Rectal smooth muscle tissue (tissue), 1 donor: ENCODE results near the gene ZBTB17.

ENCODE experiments used
- H3K27ac ChIP-seq: one replicate; pipeline ENCODE4 v1.7.0; 2013; ENCODE audit warnings: low read depth, low read length, inconsistent platforms
- H3K27me3 ChIP-seq: one replicate; pipeline ENCODE4 v1.7.0; 2013; ENCODE audit warnings: low read length; ENCODE audit not compliant: control insufficient read depth, insufficient read depth
- H3K36me3 ChIP-seq: one replicate; pipeline ENCODE4 v1.7.0; 2013; ENCODE audit warnings: low read length; ENCODE audit not compliant: control insufficient read depth, insufficient read depth
- H3K4me1 ChIP-seq: one replicate; pipeline ENCODE4 v1.7.0; 2013; ENCODE audit warnings: low read length; ENCODE audit not compliant: control insufficient read depth, insufficient read depth
- H3K4me3 ChIP-seq: one replicate; pipeline ENCODE4 v1.7.0; 2013; ENCODE audit warnings: low read length
- H3K9ac ChIP-seq: one replicate; pipeline ENCODE4 v1.7.0; 2013; ENCODE audit warnings: low read length

ZBTB17 gene

DNA sequence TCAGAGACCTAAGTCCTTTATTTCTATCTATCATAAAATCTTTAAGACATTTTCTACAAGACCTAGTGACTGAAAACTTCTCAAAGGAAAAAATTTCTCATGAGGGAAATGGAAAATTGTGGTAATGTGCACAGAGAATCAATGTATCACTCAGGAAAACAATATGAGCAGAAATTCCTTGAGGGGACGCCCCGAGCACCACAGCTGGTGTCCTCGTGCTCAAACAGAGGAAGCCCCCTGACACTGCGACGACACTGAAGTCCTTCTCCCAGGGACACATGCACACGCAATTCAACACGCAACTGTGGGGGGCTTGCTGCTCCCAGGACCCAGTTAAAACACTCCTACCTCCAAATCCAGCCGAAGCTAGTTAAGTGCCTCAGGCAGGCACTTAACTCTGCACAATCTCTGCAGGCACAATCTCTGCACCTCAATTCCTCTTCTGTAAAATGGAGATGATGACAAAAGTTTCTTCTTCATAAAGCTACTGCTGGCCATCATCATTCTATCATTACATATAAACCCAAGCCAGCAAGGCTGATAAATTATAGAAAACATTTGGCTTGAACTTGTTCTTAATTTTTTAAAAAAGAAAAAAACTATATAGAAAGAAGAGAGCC lies 16.0 kb downstream of the ZBTB17 start:
- H3K36me3 ChIP-seq: no peaks in the 10 kb centered on the region
- H3K9ac ChIP-seq: no peak overlapping the region
- no peak overlapping the region for H3K27ac ChIP-seq
- peaks cover 4% of the 10 kb centered on the region for H3K4me1 ChIP-seq
- no peaks in the 10 kb centered on the region for H3K27me3 ChIP-seq
- H3K4me3 ChIP-seq: no peak overlapping the region

DNA sequence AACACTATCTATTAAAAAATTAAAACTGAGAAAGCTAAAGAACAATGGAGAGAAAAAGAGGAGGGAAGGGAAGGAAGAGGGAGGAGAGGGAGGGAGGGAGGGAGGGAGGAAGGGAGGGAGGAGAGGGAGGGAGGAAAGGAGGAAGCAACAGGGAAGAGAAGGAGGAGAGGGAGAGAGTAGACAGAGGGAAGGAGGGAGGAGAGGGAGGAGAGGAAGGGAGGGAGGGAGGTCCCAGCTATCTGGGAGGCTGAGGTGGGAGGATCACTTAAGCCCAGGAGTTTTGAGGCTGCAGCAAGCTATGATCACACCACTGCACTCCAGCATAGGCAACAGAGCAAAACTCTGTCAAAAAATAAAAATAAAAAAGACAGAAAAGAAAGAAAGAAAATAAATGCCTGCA lies 16.5 kb downstream of the ZBTB17 start:
- no peaks in the 10 kb centered on the region for H3K36me3 ChIP-seq
- no peaks in the 10 kb centered on the region for H3K27me3 ChIP-seq
- H3K27ac ChIP-seq: no peak overlapping the region
- no peak overlapping the region for H3K9ac ChIP-seq
- peaks cover 4% of the 10 kb centered on the region for H3K4me1 ChIP-seq
- H3K4me3 ChIP-seq: no peak overlapping the region

DNA sequence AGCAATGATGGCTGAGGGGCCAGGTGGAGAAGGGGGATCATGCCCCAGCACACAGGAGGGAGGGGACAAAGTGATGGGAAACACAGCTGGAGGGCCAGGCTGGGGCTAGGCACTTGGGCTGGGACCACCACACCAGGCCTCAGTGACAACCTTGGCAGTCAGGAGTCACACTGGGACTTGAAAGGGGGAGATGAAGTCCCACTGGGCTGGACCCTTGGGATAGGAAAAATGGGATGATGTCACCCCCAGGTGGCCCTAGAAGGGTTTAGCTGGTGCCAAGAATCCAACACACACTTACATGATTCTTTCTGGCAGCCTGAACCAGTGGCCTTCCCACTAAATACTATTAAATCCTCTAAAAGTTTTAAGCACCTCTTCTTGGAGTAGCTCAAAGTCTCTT lies 17.1 kb downstream of the ZBTB17 start:
- H3K4me1 ChIP-seq: peaks cover 8% of the 10 kb centered on the region
- no peak overlapping the region for H3K4me3 ChIP-seq
- no peak overlapping the region for H3K27ac ChIP-seq
- H3K27me3 ChIP-seq: no peaks in the 10 kb centered on the region
- no peaks in the 10 kb centered on the region for H3K36me3 ChIP-seq
- H3K9ac ChIP-seq: no peak overlapping the region

DNA sequence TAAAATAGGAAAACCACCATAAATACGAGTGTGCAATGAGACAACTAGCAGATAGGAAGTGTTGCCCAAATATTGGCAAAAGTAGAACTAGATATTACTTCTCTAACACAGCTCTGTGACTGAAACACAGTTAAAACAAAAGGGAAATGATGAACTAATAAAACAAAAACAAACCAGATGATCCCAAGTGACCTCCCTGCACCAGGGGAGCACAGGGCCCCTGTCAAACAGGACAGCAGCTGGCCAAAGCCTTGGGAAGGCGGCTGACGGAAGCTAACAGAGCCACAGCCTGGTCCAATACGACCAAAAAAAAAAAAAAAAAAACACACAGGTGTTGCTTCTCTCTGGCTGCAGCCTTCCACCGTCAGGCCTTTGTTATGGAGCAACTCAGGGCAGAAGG lies 17.8 kb downstream of the ZBTB17 start:
- H3K27me3 ChIP-seq: no peaks in the 10 kb centered on the region
- peaks cover 12% of the 10 kb centered on the region for H3K4me1 ChIP-seq
- no peak overlapping the region for H3K4me3 ChIP-seq
- no peak overlapping the region for H3K27ac ChIP-seq
- no peak overlapping the region for H3K9ac ChIP-seq
- H3K36me3 ChIP-seq: no peaks in the 10 kb centered on the region

DNA sequence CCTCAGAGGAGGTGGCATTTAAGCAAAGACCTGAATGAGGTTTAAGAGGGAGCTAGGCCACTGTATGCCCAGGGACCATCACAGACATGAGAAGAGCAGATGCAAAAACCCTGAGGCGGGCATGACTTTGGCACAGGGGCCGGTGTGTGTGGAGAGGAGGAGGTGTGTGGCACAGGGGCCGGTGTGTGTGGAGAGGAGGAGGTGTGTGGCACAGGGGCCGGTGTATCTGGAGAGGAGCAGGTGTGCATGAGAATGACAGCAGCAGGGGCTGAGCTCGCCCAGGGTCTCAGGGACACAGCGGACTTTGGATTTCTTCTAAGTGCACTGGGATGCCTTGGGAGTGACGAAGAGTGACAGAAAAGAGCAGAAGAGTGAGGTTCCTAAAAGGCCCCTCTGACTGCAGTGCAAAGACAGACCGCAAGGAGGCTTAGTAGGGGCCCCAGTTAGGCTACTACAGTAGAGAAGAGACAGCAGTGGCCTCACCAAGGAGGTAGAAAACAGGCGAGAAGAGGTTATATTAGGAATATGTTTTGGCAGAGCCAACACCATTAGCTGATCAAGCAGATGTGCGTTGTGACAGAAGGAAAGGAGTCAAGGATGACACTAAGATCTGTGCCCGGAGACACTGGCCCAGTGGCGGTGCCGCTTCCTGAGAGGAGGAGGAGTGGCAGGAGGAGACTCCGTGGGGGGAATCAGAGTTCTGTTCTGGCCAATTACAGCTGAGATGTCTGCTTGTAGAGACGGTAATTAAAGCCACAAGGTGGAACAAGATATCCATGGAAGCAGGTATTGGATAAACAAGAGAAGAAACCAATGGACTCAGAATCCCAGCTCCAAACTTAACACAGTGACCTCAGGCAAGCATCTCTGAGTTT lies 18.4 kb downstream of the ZBTB17 start:
- H3K27me3 ChIP-seq: no peaks in the 10 kb centered on the region
- H3K4me1 ChIP-seq: peaks cover 12% of the 10 kb centered on the region

DNA sequence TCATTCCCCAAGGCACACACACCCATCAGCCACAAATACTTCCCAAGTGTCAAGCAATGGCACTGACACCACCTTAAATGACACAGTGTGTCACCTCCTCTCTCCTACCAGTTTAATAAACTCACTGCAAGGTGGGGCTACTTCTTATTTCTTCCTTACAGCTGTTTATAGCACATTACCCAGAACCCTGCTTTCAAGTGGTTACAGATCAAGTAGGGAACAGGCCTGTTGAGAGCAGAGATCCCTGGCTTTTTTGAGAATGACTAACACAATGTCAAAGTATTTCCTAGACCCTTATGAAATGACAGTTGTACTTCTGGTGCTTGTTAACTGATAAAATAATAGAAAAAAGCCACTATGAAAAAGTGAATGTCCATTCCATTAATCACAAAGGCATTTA lies 19.8 kb downstream of the ZBTB17 start:
- H3K27ac ChIP-seq: no peak overlapping the region
- no peak overlapping the region for H3K9ac ChIP-seq
- H3K4me1 ChIP-seq: peaks cover 17% of the 10 kb centered on the region
- no peaks in the 10 kb centered on the region for H3K36me3 ChIP-seq
- H3K4me3 ChIP-seq: no peak overlapping the region
- H3K27me3 ChIP-seq: no peaks in the 10 kb centered on the region

More for the DNA sequence above, 18.4 kb downstream of the ZBTB17 start:
- Histone ChIP-seq H3K36me3 (no peaks in the 10 kb centered on the region), H3K4me3 (no peak overlapping the region), H3K9ac (no peak overlapping the region), H3K27ac (no peak overlapping the region)

DNA sequence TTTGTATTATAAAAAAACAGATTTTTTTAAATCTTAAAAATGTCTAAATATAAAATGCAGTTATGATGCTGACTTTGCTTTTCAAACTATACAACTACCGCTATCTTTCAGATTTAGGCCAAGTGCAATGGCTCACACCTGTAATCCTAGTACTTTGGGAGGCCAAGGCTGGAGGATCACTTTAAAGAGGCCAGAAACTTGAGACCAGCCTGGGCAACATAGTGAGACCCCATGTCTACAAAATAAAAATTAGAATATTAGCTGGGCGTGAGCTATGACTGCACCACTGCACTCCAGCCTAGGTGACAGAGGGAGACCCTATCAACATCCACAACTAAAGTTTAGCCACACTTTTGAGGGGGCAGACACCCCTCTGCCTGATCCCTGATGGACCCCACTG lies 20.3 kb downstream of the ZBTB17 start:
- Histone ChIP-seq H3K4me3 (no peak overlapping the region), H3K27ac (no peak overlapping the region), H3K4me1 (peaks cover 20% of the 10 kb centered on the region), H3K9ac (no peak overlapping the region), H3K27me3 (no peaks in the 10 kb centered on the region), H3K36me3 (no peaks in the 10 kb centered on the region)

DNA sequence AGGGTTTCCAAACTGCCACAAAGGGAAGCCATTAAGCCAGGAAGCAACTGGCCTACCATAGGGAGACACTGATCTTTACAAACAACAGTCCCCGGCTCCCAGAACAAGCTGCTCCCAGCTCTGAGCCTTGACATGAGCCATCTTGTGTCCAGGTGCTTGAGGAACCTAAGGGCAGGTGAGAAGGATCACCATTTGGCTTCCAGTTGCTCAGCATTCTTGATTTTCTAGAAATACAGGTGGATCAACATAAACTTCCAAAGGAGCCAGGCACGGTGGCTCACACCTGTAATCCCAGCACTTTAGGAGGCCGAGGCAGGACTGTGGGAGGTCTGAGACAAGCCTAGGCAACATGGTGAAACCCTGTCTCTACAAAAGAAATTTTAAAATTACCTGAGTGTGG lies 21.6 kb downstream of the ZBTB17 start:
- Histone ChIP-seq H3K27ac (no peak overlapping the region), H3K27me3 (no peaks in the 10 kb centered on the region), H3K9ac (no peak overlapping the region), H3K4me1 (peaks cover 32% of the 10 kb centered on the region), H3K36me3 (no peaks in the 10 kb centered on the region), H3K4me3 (no peak overlapping the region)

DNA sequence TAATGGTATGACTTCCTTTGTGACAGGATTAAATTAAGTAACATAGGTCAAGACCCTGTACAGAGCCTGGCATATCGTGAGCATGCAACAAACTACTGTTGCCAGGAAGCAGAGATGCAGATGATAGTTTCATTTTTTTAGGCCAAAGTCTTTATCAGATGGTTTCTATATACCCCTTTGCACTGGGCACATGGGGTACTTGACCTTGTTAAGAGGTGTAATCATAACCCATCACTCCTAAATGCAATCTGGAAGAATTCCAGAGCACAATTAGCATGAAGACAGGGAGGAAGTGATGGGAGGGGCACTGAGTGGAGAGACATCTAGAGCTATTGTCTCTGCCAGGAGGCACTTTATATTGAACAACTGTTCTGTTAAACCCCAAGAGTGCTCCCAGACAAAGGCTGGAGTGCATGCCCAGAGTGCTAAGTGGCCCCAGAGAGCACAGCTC lies 22.1 kb downstream of the ZBTB17 start:
- Histone ChIP-seq H3K36me3 (no peaks in the 10 kb centered on the region), H3K4me3 (no peak overlapping the region), H3K27me3 (no peaks in the 10 kb centered on the region), H3K9ac (no peak overlapping the region), H3K4me1 (peaks cover 37% of the 10 kb centered on the region), H3K27ac (no peak overlapping the region)

DNA sequence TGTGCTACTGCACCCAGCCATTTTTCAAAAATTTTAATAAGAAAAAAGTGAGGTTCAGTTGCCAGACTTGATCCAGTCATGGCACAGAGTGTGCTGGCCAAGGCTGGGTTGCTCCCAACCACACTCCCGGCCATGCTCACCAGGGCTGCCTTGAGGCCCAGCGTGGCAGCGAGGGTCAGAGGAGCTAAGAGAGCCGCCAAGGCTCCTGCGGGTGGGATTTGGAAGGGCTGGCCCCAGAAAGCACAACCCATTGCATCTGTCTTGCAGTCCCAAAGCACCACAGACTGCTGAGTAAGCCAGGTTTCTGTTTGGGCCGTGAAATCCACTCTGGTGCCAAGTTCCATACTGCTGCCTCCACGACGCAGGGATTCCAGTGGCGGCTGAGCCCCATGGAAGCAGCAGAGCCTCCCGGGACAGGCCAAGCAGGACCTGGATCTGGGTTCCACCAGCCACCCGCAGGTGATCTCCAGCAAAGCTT lies 22.6 kb downstream of the ZBTB17 start:
- no peak overlapping the region for H3K9ac ChIP-seq
- H3K27me3 ChIP-seq: no peaks in the 10 kb centered on the region
- no peak overlapping the region for H3K4me3 ChIP-seq
- H3K4me1 ChIP-seq: peaks cover 39% of the 10 kb centered on the region
- no peaks in the 10 kb centered on the region for H3K36me3 ChIP-seq
- H3K27ac ChIP-seq: no peak overlapping the region

DNA sequence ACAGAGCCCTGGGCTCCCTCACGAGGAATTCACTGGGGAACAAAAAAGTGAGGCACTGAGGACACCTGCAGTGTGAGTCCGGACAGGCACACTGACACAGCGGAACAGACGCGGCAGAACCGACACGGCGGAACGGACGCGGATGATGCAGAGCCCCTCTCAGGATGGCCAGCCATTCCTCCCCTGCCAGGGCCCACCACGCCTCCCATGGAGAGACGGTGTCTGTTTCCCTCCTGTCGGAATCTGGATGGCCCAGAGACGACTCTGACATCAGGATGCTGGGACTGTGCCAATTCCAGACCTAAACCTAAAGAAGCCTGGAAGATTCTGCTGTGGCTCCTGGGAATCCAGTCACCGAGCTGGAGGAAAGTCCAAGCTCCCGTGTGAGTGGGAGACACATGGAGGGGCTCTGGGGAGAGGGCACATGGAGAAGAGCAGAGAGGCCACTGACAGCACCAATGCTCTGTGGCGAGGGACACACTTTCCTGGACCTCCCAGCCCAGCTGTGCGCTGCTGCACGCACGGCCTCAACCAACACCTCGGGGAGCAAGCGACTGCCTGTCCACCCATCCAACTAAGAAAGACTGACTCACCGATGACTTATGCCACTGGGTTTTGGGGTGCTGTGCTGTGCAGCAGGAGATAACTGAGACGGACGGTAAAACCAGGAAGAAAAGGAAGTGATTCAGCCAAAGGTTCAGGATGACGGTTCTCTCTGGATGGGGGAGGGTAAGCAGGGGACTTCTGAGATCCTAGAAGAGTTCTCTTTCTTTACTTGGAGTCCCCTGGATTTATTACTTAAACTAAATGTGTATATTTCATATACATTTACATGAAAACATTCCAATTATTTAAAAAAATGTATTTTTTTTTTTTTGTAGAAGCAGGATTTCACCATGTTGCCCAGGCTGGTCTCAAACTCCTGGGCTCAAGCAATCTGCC lies 23.3 kb downstream of the ZBTB17 start:
- Histone ChIP-seq H3K27ac (no peak overlapping the region), H3K9ac (no peak overlapping the region), H3K27me3 (no peaks in the 10 kb centered on the region), H3K36me3 (peaks cover under 1% of the 10 kb centered on the region), H3K4me3 (no peak overlapping the region), H3K4me1 (peaks cover 35% of the 10 kb centered on the region)
